GM19395 (cell line): ENCODE results near the gene DNTT.

Experiments used
- ATAC-seq: cut with Tn5 transposase; IDR thresholded peaks from one replicate; pipeline ENCODE4 v1.9.1; 2021; ENCODE audit warnings: mild to moderate bottlenecking, moderate library complexity; ENCODE audit not compliant: unreplicated experiment

DNTT gene

DNA sequence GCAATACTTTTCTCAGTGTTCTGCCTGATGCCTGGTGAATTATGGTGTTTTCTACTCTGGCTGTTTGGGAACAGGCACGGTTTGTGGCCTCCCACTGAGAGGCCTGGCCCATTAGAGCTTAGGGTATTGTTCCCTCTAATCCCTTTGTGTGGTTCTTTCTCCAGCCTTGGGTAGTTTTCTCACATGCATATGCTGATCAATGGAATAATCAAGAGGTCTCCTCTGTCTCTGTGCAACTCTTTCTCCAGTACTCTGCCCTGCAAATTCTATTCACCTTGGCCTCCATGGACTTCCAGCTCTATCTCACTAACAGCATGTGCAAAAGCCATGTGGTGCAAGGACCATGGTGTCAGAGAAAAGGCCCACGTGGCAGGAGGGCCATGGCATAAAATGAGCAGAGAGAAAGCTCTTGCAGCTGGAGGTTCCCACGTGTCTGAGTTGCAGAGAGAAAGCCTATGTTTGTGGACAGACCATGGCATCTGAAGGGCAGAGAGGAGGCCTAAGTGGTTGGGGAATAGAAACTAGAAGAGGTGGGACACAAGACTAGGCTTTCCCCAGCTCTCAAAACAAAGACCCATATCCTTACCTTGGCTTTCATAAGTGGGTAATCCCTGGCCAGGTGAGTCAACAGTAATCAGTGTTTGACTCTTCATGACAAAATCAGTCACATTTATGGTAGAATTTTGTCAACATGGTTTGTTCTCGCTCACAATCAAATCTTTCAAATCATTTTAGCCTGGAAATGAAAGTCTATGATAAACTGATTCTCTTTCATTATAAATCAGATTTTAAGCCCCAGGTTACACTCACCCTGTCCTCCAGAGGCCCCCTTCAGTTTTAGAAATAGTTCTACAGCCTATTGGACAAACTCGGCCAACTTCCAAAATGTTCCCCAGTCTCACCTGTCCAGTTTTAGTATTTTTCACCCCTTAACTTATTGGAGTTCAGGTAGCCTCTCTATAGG lies 37.3 kb downstream of the DNTT start:
- no peak for ATAC-seq

DNA sequence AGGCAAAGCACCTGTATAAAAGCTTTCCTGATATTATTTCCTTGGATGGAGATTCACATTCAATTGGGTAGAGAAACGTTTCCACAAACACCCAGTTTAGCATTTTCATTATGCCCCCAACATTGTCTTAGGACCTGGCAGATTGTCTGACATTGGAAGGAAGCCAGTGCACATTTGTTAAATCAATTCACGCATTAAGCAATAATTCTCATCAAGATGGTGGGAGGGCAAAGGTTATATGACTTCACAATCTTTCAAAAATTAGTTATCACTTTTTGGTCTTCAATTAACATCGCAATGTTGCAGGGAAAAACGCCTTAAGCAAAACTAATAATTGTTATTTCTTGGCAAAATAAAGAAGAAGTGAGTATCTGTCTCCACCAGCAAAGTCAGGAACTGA lies 38.2 kb downstream of the DNTT start:
- ATAC-seq = no peak

DNA sequence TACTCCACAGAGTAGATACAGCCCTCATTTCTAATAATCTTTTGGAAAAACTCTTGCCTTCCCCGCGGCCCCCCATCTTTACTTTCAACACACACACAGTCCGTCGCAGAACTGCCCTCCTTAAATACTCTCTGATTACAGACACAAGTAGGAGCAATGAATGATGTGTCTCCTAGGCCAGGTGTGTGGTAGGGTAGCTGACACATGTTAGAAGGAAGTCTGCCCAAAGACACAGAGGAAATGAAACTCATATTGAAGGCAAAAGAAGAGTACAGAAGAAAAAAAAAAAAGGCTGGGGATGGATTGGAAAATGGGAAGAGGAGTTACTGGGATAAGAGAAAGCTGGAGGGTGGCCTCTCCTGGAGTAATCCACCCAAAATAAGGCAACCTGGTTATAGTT lies 39.9 kb downstream of the DNTT start:
- no peak for ATAC-seq

DNA sequence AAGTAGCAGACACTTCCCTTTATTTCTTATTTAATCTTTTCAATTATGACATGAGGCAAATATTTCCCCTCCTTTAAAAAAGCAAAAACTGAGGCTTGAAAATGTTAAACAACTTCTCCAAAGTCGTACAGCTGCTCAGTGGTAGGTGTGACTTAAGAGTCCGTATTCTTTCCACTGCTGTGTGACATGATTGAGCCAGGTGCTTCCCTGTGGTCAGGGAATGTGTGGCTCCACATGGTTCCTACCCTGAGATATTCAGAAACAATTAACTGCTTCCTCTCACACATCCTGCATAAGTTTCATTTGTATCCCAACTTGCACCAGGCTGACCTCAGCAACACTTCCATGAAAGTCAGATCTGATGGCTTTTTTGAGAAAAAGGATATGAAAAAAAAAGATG lies 41.0 kb downstream of the DNTT start:
- ATAC-seq = no peak

DNA sequence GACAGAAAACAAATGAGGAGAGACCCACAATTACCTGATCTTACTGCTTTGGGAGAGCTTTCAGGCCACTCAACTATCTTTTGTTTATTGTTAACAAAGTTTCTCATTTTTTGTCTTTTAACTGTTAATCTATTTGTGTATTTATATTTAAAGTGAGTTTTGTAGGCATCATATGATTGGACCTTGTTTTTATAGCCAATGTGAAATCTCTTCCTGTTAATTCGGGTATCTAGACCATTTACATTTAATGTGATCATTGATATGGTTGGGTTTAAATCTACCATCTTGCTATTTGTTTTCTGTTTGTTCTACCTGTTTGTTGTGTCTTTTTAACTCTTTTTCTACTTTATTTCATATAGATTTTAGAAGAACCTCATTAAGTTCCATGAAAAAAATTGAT lies 42.1 kb downstream of the DNTT start:
- ATAC-seq = no peak

DNA sequence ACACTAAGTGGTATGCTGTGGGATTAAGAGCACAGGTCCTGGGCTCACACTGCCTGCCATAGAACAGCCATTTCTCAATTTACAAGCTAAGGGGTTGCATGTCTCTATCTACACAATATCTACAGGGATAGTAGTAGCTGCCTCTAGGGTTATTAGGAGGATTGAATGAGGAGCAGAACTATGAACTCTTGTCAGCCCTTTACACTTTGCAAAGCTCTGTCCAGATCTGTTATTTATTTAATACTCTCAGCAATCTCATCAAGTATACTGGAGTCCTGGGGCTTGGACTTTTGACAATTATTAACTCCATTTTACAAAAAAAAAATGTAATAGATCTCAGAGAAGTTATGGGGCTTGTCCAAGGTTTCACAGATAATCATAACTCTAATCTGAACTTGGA lies 47.8 kb downstream of the DNTT start:
- no peak for ATAC-seq

DNA sequence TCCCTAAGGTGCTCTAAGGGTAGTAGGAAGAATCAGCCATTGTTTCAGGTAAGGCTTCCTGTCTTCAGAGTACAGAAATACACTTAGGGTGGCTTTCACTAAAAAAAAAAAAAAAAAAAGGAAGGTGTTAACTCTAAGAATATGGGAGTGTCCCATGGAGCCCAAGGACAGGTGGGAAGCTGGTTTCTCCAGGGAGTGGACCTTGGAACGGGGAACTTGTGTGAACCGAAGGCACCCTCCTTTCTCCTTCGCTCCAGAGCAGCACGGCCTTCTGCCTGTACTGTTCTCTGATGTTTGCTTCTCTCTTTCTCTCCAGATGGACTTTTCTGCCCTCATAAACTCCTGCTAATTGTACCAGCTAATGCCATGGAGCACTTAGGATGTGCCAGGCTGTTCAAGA lies 48.3 kb downstream of the DNTT start:
- ATAC-seq = no peak

DNA sequence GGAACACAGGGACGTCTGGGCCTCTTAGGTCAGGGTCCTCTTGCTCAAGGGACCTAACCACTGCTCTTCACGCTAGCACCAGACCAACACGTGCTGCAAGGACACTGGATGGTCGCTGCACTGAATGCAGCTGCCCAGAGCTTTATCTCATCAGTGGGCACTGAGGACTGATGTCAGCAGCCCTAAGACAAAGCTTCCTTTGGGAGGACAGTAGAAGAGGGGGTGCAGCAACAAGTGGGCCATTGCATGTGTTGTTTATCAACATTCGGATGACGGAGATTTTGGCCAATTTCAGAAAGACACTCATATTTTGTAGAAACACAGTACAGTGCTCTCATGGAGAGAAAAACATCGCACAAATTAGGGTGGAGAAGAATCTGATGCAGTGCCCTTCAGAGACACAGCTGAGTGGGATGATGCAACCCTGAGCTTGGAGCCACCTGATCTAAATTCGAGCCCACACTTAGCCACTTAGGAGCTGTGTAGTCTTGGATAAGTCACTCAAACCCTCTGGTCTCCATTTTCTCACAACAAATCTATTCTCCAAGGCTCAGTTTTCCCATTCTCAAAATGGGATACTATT lies 52.9 kb downstream of the DNTT start:
- ATAC-seq = no peak

DNA sequence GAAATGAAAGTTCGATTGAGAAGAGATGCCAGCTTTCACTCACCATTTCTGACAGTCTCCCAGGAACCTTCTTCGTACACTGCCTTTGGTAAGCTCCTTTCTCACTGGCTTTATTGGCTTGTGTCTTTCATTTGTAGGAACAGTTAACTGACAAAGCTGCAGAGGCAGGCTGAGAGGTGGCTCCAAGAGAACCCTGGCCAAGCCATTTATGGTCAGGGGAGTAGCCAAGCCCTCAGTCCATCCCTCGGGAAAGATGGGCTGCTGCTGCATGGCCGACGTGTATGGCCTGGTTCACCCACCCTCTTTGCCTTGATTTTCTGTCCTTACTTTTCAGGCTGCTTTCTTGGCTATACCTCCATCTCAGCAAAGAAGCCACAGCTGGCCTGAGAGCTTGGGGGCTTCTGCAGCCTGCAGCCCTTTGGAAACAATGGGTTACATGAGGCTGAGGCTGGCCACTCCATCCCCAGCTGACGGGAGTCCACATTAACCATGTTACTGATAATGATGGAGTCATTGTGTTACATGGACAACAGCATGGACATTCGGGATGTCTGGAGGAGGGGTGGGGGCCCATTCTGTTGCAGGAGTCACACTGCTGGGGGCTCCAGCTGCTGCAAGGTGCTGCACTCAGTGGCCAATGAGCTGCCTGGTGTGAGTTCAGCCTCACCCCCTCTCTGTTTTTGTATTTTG lies 54.8 kb downstream of the DNTT start, which contains the start of gene OPALIN:
Gene OPALIN, minus strand, starts transcription at position 152 of the 690 bp plus-strand sequence. Its CDS starts 106 bp downstream, at position 46.
- no peak for ATAC-seq

DNA sequence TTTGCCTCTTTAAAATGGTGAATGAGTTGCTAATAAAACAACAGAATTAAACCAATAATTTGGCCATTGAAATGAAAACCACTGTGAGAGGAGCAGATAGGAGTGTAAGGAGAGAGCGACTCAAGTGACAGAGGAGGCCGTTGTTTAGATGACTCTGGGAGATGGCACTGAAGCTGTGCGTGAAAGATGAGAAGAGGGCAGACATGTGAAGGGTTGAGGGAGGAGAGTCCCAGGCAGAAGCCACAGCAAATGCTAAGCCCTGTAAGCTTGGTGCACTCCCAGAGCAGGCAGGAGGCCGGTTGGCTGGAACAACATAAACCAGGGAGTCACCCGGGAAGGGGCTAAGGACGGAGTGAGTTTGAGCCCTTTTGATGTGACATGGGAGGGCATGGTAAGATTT lies 55.4 kb downstream of the DNTT start:
- ATAC-seq = no peak

DNA sequence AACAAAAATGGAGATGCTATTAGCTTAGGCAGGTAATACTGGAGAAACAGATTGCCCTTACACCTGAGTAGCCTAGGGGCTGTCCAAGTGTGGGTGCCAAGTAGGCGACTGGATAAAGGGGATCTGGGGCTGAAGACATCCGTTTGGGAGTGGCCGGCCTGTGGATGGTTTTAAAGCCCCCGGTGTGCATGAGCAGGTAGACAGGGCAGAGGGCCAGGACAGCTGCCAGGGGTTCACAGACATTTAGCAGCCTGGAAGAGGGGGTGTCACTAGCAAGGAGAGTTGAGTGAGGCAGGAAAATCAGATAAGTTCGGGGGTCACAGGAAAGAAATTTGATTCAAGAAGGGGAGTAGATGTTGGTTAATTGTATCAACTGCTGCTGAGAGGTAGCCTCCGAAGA lies 56.1 kb downstream of the DNTT start:
- ATAC-seq = no peak

DNA sequence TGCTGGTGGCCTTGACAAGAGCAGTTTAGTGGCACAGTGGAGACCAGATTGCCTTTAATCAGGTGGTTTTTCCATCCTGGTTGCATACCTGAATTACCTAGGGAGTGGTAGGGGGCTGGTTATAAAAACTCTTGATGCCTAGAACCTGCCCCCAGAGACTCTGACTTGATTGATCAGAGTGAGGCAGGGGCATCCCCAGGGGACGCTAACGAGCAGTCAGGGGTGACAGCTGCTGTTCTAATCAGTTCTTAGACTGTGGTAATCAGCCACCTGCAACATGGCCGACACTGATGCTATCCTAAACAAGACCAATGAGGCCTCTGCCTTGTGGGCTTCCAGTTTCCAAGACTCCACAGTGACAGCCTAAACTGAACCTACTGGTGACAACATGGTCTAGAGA lies 56.5 kb downstream of the DNTT start:
- ATAC-seq = no peak

DNA sequence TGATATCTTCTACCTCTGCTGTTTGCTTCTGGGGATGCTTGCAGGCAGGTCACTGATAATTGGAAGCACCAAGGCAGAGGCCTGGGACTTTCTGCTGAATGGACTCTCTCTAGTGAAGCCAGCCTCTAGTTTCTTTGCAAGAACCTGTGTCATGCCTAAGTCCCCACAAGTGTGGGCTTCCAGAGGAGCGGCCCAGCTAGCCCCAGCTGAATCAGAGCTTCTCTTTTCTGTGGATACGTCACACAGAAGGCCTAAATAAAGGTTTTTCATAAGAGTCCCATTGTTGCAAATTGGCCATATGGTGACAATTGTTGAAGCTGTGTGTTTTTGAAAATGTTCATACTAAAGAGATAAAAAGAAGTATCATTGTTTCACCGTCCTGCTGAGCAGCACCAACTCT lies 61.3 kb downstream of the DNTT start:
- no peak for ATAC-seq

DNA sequence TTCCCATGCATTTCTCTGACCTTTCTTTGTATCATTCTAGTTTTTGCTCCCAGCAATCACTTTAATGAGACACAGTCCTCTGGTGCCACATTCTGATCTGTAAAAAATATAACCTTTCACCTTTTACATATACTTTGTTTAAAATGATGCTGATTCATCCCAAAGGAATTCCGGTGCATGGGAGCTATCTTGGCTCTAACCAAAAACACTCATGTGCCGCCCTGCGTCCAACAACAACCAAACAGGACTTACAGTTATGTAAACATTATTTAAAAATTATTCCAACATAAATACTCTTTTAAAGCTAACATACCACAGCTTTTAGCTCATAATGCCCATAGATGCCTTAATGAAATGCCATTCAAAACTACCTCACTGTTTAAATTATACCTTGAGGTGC lies 62.3 kb downstream of the DNTT start:
- ATAC-seq = no peak

DNA sequence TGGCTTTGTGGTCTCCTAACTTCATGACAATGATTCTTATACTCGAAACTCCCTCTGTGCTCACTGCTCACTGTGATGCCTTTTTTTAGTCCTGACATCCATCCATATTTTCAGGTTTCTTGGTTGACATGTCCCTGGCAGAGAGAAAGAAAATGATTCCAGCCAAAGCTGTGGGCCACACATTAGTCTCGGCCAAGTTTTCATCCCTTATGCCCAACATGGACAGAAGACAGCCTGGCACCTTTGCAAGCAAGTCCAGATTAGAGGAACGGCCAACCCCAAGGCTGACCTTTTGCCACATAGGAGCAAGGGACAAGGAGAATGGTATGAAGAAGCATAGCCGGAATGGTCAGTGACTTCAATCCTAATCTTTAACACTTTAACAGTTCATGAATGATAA lies 63.2 kb downstream of the DNTT start:
- no peak for ATAC-seq

DNA sequence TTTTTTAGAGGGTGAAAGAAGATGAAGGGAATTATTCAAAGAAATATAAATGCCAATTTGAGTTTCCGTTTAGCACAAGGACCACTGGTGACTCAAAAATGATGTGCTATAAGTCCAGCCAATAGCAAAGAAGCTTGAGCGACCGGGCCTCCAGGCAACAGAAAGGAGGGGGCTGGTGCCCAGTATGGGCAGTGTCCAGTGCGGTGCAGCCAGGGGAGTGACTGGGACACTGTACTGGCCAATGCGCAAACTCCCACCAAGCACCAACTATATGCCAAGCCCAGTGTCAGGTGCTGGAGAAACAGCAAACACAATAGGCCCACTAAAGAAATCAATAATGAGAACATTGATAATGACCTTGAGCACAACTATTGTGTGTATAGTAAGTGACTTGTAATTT lies 64.7 kb downstream of the DNTT start:
- no peak for ATAC-seq

DNA sequence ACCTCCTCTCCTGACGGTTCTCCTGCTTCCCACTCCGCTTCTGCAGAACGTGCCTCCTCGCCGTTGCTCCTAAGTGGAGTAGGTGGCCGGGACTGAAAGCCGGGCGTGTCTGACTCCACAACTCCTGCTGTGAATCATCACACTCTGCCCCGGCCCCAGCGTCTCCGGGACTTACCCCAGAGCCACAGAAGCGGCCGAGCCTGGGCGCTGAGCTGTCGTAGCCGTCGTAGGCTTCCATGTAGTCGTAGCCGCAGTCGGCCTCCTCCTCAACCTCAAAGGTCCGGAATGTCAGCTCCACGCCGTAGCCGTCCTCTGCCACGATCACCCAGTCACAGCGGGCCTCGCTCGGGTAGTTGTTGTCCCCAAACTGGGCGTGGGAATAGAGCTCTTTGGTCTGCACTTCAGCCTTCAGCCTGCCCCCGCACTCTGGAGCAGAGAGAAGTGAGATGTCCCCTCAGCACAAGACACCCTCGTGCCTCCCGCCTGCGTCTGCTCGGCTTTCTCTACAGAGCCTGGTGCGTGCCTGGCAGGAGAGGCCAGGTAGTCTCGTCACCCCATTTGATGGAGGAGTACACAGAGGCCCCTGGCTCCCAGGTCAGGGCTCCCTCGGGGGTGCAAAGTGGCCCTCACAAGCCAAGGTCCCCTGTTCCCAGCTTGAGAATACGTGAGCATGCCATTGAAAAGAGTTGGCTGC lies 65.8 kb downstream of the DNTT start:
- ATAC-seq = no peak

DNA sequence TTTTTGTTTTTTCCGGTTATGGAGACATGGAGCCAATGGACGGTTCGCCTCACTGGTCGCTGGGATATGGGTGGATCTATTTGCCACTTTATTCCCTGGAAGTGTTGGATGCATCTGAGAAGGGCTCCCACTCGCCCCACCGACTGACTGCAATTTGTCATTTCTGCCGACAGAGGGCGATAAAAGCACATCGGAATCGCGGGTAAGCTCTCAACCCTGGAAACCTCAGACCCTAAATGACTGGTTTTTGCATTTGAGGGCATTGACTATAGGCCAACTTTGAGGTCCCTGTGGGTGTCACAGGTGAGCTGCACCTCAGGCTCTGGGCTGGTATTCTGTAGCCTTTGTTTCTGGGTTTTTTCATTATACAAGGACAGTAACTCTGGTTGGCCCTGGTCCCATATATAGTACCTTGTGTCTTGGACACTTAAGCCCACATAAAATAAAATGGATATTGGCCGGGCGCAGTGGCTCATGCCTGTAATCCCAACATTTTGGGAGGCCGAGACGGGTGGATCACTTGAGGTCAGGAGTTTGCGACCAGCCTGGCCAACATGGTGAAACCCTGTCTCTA lies 66.4 kb downstream of the DNTT start:
- no peak for ATAC-seq

DNA sequence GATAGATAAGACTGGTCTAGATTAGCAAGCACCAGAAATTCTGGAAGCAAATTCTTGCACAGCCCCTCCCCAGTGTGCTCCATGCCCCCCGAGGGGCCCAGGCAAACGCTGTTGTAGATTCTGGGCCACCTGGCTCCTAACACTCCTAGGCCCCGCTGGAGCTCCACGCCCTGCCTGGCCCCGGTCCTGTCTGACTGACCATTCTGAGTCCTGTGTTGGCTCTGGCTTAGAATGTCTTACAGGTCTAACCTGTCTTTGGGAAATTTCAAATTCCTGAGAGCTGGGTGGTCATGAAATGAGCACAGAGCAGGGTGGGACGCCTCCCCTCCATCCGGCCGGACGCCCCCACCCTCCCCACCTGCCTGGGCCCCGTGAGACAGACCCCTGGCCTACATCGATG lies 67.1 kb downstream of the DNTT start:
- ATAC-seq = no peak

DNA sequence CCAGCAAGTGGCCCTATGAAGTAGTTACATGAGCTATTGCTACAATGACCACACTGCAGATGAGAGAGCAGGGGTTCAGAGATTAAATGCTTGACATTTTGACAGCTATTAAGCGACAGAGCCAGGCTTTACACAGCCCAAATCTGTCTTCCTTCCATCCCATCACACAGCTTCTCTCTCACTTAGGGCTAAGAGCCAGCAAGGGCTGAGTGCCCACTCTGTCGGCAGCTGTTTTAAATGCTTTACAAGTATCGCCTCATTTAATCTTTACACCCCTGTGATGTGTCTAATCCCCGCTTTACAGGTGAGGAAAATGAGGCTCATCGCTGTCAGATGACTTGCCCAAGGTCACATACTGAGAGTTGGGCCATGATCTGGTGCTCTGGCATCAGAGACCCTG lies 69.8 kb downstream of the DNTT start:
- ATAC-seq = no peak

DNA sequence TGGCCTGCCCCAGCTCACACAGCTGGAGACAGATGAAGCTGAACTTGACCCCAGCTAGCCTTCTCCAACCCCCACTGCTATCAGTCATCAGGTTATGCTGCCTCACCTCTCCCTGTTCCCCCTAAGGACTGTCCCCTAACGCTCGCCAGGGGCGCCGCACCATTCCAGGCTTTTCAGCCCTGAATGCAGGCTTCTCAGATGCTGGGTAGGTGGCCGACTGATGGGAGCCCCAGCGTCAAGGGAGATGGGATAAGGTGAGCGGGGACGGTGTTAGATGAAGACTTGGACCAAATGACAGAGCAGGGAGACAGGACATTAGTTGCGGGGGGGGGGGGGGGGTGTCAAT lies 70.4 kb downstream of the DNTT start:
- no peak for ATAC-seq
